Cardiac muscle cell (in vitro differentiated cells and primary cell): Measurements from ENCODE around the gene TANGO6. TPM values are rescaled to one million over a fixed set of nuclear protein-coding genes. Genes with fewer than 3 reads are reported as not detected.

Experiments
- DNase-seq, 2 donors: peaks; one replicate each; pipeline versions ENCODE4 v3.0.0 to v3.0.0-alpha.2; 2010 to 2017; ENCODE audit warnings: low read depth in 1 of 2, low spot score in 1 of 2
- H3K27ac ChIP-seq: fragments of 200-600 bp; sonication (generic); 2 replicates; pipeline ENCODE4 v1.5.1; 2016
- H3K27me3 ChIP-seq: fragments of 200-600 bp; sonication (generic); 2 replicates; pipeline ENCODE4 v1.6.0; 2016; ENCODE audit warnings: control low read depth
- H3K36me3 ChIP-seq: fragments of 200-600 bp; sonication (generic); 2 replicates; pipeline ENCODE4 v1.5.1; 2016; ENCODE audit warnings: control low read depth
- H3K4me1 ChIP-seq: fragments of 200-600 bp; sonication (generic); 2 replicates; pipeline ENCODE4 v1.8.1; 2017; ENCODE audit warnings: low read depth, mild to moderate bottlenecking, mixed run types
- H3K4me3 ChIP-seq: fragments of 200-600 bp; sonication (generic); 2 replicates; pipeline ENCODE4 v1.5.1; 2016; ENCODE audit warnings: mild to moderate bottlenecking
- H3K9me3 ChIP-seq: fragments of 200-600 bp; sonication (generic); 2 replicates; pipeline ENCODE4 v1.5.1; 2017; ENCODE audit warnings: low read depth, mild to moderate bottlenecking, control low read depth
- CTCF ChIP-seq: IDR thresholded peaks from 2 replicates; pipeline ENCODE4 v1.5.1; 2012; ENCODE audit warnings: low read depth, mild to moderate bottlenecking, low read length
- polyA plus RNA-seq: library from polyadenylated mRNA; unstranded; fragments of >200 nt; fragmentation: Nextera tagmentation; extraction: Ambion mirVana; gene quantifications from 2 replicates; pipeline ENCODE4 v1.2.1, GENCODE V29; 2016
- total RNA-seq: library from RNA; depleted of rRNA; stranded (reverse); fragments of >200 nt; gene quantifications from 2 replicates; pipeline ENCODE4 v1.2.3, GENCODE V29; 2016

Gene TANGO6
- total and polyA plus RNA-seq, 2 experiments from 2014 or later = 5.4 to 8.9 TPM

- no peak for TF ChIP-seq CTCF
- no peak for DNase-seq
- no peaks in the 10 kb centered on the region for H3K9me3 ChIP-seq
These were observed 250.6 kb downstream of the TANGO6 start for GRCh38 chr16:69093974-69094373.

DNA sequence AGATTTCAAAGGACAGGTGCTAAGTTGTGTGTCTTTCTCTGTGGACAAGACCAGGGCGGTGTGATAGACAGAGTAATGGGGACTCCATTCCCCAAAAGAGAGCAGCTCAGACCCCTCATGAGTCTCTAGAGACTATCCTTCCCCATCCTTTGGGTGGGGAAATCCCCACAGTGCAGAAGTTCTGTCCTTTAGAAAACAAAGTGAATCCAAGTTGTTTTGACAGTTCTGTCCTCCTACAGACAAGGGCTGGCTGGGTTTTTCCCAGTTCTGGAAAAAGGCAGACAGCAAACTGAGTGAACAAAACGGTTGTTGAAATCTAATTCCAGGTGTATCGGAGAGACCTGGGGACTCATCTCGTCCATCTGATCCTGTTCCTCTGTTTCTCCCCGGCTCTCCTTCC is 251.2 kb downstream of the TANGO6 start:
- Histone ChIP-seq H3K4me1 (peaks cover under 1% of the 10 kb centered on the region), H3K4me3 (no peak overlapping the region), H3K27me3 (no peaks in the 10 kb centered on the region), H3K9me3 (no peaks in the 10 kb centered on the region), H3K27ac (no peak overlapping the region), H3K36me3 (no peaks in the 10 kb centered on the region)
- TF ChIP-seq CTCF = no peak
- DNase-seq = no peak

More at GRCh38 chr16:69093974-69094373, 250.6 kb downstream of the TANGO6 start:
- H3K27me3 ChIP-seq = no peaks in the 10 kb centered on the region
- no peaks in the 10 kb centered on the region for H3K36me3 ChIP-seq
- peaks cover 6% of the 10 kb centered on the region for H3K4me1 ChIP-seq
- no peak overlapping the region for H3K27ac ChIP-seq
- no peak overlapping the region for H3K4me3 ChIP-seq

- no peak overlapping the region for H3K27ac ChIP-seq
- TF ChIP-seq CTCF = no peak
These were observed 251.9 kb downstream of the TANGO6 start for GRCh38 chr16:69095193-69095592.

GRCh38 chr16:69100071-69100691 is 256.9 kb downstream of the TANGO6 start:
- no peak overlapping the region for H3K4me3 ChIP-seq
- no peak for TF ChIP-seq CTCF
- H3K27me3 ChIP-seq = no peaks in the 10 kb centered on the region
- H3K27ac ChIP-seq = no peak overlapping the region
- no peaks in the 10 kb centered on the region for H3K9me3 ChIP-seq
- H3K36me3 ChIP-seq = no peaks in the 10 kb centered on the region
- no peak for DNase-seq
- H3K4me1 ChIP-seq = no peaks in the 10 kb centered on the region

More at GRCh38 chr16:69095193-69095592, 251.9 kb downstream of the TANGO6 start:
- DNase-seq = no peak
- H3K4me3 ChIP-seq = no peak overlapping the region
- H3K36me3 ChIP-seq = no peaks in the 10 kb centered on the region
- H3K9me3 ChIP-seq = no peaks in the 10 kb centered on the region
- no peaks in the 10 kb centered on the region for H3K4me1 ChIP-seq
- no peaks in the 10 kb centered on the region for H3K27me3 ChIP-seq

GRCh38 chr16:69105501-69106361 is 262.4 kb downstream of the TANGO6 start, which contains the start of gene HAS3:
Gene HAS3, plus strand, starts transcription at chr16:69105653. Its CDS starts 3,743 bp downstream, at chr16:69109396.
- H3K4me3 ChIP-seq = peak within 1 kb of the TSS; percentile 49
- no peak within 1 kb of the TSS for H3K27ac ChIP-seq
- no peaks in the 10 kb centered on the region for H3K4me1 ChIP-seq
- H3K9me3 ChIP-seq = no peaks in the 10 kb centered on the region
- DNase-seq = peak; percentile 70 to 84
- TF ChIP-seq CTCF = peak; percentile 38
- H3K36me3 ChIP-seq = no peaks in the 10 kb centered on the region
- peaks cover 25% of the 10 kb centered on the region for H3K27me3 ChIP-seq
